ENCODE data around the gene RETREG1.

DNA sequence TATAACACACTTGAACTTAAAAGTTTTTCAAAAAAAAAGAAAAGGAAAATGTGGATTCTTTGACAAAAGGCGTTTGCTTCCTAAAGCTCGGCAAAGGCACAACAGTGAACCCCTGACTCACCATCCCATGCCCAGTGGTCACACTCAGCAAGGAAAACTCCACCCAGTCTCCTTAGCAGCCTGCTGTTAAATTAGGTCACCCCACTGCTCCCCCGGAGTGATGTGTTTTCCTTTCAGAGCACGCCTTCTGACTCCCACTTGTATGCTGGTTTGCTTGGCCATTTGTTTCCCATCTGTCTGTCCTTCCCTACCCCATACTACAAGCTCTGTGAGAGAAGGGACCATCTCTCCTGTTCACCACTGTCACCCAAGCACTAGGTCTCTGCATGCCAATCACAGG is 23.8 kb downstream of the RETREG1 start:
- TF ChIP-seq, protein P1, sequence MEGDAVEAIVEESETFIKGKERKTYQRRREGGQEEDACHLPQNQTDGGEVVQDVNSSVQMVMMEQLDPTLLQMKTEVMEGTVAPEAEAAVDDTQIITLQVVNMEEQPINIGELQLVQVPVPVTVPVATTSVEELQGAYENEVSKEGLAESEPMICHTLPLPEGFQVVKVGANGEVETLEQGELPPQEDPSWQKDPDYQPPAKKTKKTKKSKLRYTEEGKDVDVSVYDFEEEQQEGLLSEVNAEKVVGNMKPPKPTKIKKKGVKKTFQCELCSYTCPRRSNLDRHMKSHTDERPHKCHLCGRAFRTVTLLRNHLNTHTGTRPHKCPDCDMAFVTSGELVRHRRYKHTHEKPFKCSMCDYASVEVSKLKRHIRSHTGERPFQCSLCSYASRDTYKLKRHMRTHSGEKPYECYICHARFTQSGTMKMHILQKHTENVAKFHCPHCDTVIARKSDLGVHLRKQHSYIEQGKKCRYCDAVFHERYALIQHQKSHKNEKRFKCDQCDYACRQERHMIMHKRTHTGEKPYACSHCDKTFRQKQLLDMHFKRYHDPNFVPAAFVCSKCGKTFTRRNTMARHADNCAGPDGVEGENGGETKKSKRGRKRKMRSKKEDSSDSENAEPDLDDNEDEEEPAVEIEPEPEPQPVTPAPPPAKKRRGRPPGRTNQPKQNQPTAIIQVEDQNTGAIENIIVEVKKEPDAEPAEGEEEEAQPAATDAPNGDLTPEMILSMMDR (conservative IDR thresholded peaks at IDR 0.05; ENCODE audit: low read length) = no peak
- no peak for TF ChIP-seq EZH2phosphoT487 (IDR thresholded peaks at IDR 0.05; ENCODE audit: borderline replicate concordance)
